HepG2 (cell line): ENCODE results near the gene ARHGAP31. TPM values are rescaled to one million over a fixed set of nuclear protein-coding genes. Genes with fewer than 3 reads are reported as not detected.
A peak's percentile ranks its signal among the peaks of the same experiment; 100 is the strongest.

ENCODE experiments used
- BRF2 ChIP-seq: sonication (generic); formaldehyde crosslinking; IDR thresholded peaks from 2 replicates; pipeline ENCODE4 v1.8.1; 2022; ENCODE audit warnings: mild to moderate bottlenecking, missing genetic modification reagents
- DNMT1 ChIP-seq: sonication (generic); formaldehyde crosslinking; IDR thresholded peaks from 2 replicates; pipeline ENCODE4 v1.5.1; 2020; ENCODE audit warnings: mild to moderate bottlenecking, missing genetic modification reagents
- DRAP1 ChIP-seq: IDR thresholded peaks from 2 replicates; pipeline ENCODE4 v1.6.1; 2016; ENCODE audit warnings: missing genetic modification reagents, missing compliant biosample characterization
- HINFP ChIP-seq: sonication (generic); formaldehyde crosslinking; IDR thresholded peaks from 2 replicates; pipeline ENCODE4 v1.4.0; 2020; ENCODE audit warnings: low read depth, mild to moderate bottlenecking, missing genetic modification reagents
- PCBP2 ChIP-seq: fragments of 200-400 bp; formaldehyde crosslinking; optimal IDR thresholded peaks from 2 replicates; pipeline ENCODE3; 2018; ENCODE audit warnings: low read length, low read depth; ENCODE audit not compliant: poor library complexity, severe bottlenecking
- RBFOX2 ChIP-seq: fragments of 200-400 bp; formaldehyde crosslinking; IDR thresholded peaks from 2 replicates; pipeline ENCODE4 v1.6.1; 2017; ENCODE audit warnings: low read depth, mild to moderate bottlenecking, low read length
- SKI ChIP-seq: fragments of 450-650 bp; IDR thresholded peaks from one replicate; pipeline ENCODE4 v1.6.1; 2018; ENCODE audit warnings: mild to moderate bottlenecking; ENCODE audit not compliant: partially characterized antibody
- SP5 ChIP-seq: IDR thresholded peaks from 2 replicates; pipeline ENCODE4 v1.6.1; 2016; ENCODE audit warnings: low read depth, borderline replicate concordance
- SRF ChIP-seq: IDR thresholded peaks from 2 replicates; pipeline ENCODE4 v1.6.1; 2011; ENCODE audit warnings: mild to moderate bottlenecking, low read depth, low read length, moderate library complexity
- SRY ChIP-seq: sonication (generic); formaldehyde crosslinking; IDR thresholded peaks from 2 replicates; pipeline ENCODE4 v1.8.0; 2022; ENCODE audit warnings: mild to moderate bottlenecking, missing genetic modification reagents
- ZFP36L1 ChIP-seq: sonication (generic); formaldehyde crosslinking; IDR thresholded peaks from 2 replicates; pipeline ENCODE4 v1.8.0; 2022; ENCODE audit warnings: mild to moderate bottlenecking, missing genetic modification reagents, moderate library complexity
- ZFY ChIP-seq: sonication (generic); formaldehyde crosslinking; IDR thresholded peaks from 2 replicates; pipeline ENCODE4 v1.4.0; 2020; ENCODE audit warnings: missing genetic modification reagents
- ZNF281 ChIP-seq: sonication (generic); formaldehyde crosslinking; IDR thresholded peaks from 2 replicates; pipeline ENCODE4 v1.4.0; 2020; ENCODE audit warnings: missing genetic modification reagents, borderline replicate concordance
- ZNF446 ChIP-seq: sonication (generic); formaldehyde crosslinking; IDR thresholded peaks from 2 replicates; pipeline ENCODE4 v1.5.0; 2020; ENCODE audit warnings: mild to moderate bottlenecking, missing genetic modification reagents
- ZNF569 ChIP-seq: sonication (generic); formaldehyde crosslinking; IDR thresholded peaks from 2 replicates; pipeline ENCODE4 v1.5.0; 2020; ENCODE audit warnings: mild to moderate bottlenecking, missing genetic modification reagents, moderate library complexity, borderline replicate concordance
- ZNF652 ChIP-seq: IDR thresholded peaks from 2 replicates; pipeline ENCODE4 v1.6.1; 2016; ENCODE audit warnings: low read depth, borderline replicate concordance
- ZNF710 ChIP-seq: sonication (generic); formaldehyde crosslinking; IDR thresholded peaks from 2 replicates; pipeline ENCODE4 v1.5.0; 2020; ENCODE audit warnings: mild to moderate bottlenecking, missing genetic modification reagents, borderline replicate concordance
- ZNF772 ChIP-seq: sonication (generic); formaldehyde crosslinking; IDR thresholded peaks from 2 replicates; pipeline ENCODE4 v1.5.0; 2020; ENCODE audit warnings: mild to moderate bottlenecking, missing genetic modification reagents
- ZNF773 ChIP-seq: sonication (generic); formaldehyde crosslinking; IDR thresholded peaks from 2 replicates; pipeline ENCODE4 v1.4.0; 2020; ENCODE audit warnings: missing genetic modification reagents, borderline replicate concordance
- polyA plus RNA-seq, 8 experiments: library from polyadenylated mRNA; depleted of rRNA in 3 of 8; stranded (reverse) in 7 of 8; unstranded in 1 of 8; fragments of >200 nt; fragmentation: Illumina TruSeq in 4 of 8; extraction: Trizol in 4 of 8; gene quantifications; 2 replicates each; pipeline versions ENCODE4 v1.2.1 to v1.2.3, GENCODE V29; 2011 to 2016; ENCODE audit warnings: low read depth in 4 of 8, missing spikeins in 1 of 8, mixed read lengths in 1 of 8; ENCODE audit not compliant: insufficient read depth in 1 of 8
- total RNA-seq, 5 experiments: library from RNA; depleted of rRNA; stranded (reverse); fragments of >200 nt; fragmentation: Illumina TruSeq; extraction: Trizol; gene quantifications; 2 replicates each; pipeline ENCODE4 v1.2.3, GENCODE V29; 2016; ENCODE audit warnings: low read depth in 1 of 5

The ARHGAP31 gene
- total and polyA plus RNA-seq, 2 of the 13 experiments (the other 11 are each of a cell fraction or from before 2014, with no cell fraction given), result not detected

GRCh38 chr3:119463171-119464169 lies 169.3 kb downstream of the ARHGAP31 start, which contains the start of gene TMEM39A (continued):
- TF ChIP-seq ZNF710 (peak; percentile 81), SP5 (CRISPR knock-in tag) (peak; percentile 69), ZNF446 (CRISPR knock-in tag) (0 out of 2 replicates have a peak, but pooled peaks have one; percentile 29), ZFY (peak; percentile 77; the same call in 1 of the 2 replicates), DRAP1 (CRISPR knock-in tag) (peak; percentile 99), ZNF281 (CRISPR knock-in tag) (no peak), RBFOX2 (peak; percentile 95), BRF2 (CRISPR knock-in tag) (0 out of 2 replicates have a peak, but pooled peaks have one; percentile 68), SKI (peak; percentile 25), PCBP2 (no peak), ZNF652 (CRISPR knock-in tag) (no peak), HINFP (0 out of 2 replicates have a peak, but pooled peaks have one; percentile 55), ZNF772 (CRISPR knock-in tag) (peak; percentile 91), ZNF773 (no peak), ZNF569 (CRISPR knock-in tag) (no peak), DNMT1 (CRISPR knock-in tag) (no peak), SRF (peak; percentile 66; the same call in 1 of the 2 replicates), SRY (CRISPR knock-in tag) (peak; percentile 69; the same call in 1 of the 2 replicates), ZFP36L1 (peak; percentile 90; the same call in 1 of the 2 replicates)
